Body of pancreas (tissue), 4 donors: Measurements from ENCODE around the gene ABHD17A. TPM values are rescaled to one million over a fixed set of nuclear protein-coding genes. Genes with fewer than 3 reads are reported as not detected.
A peak's percentile ranks its signal among the peaks of the same experiment; 100 is the strongest.

Experiments used
- ATAC-seq: fragments of 150-250 bp; one replicate; pipeline ENCODE4 v1.9.1; 2016
- DNase-seq, 4 donors: peaks; one replicate each; pipeline ENCODE4 v3.0.0-alpha.2; 2019
- H3K27ac ChIP-seq, 4 donors: fragments of 200-600 bp; sonication (generic); 1 replicate in 3 of 4; 2 replicates in 1 of 4; pipeline versions ENCODE4 v1.5.1 to v1.6.1; 2016 to 2019; ENCODE audit warnings: mild to moderate bottlenecking in 1 of 4, mixed read lengths in 1 of 4, moderate library complexity in 1 of 4
- H3K27me3 ChIP-seq, 2 donors: fragments of 200-600 bp; sonication (generic); one replicate each; pipeline ENCODE4 v1.6.0; 2016; ENCODE audit warnings: mild to moderate bottlenecking in 1 of 2
- H3K36me3 ChIP-seq, 2 donors: fragments of 200-600 bp; sonication (generic); replicated peaks in 1 of 2; 2 replicates each; pipeline ENCODE4 v1.5.1; 2016; ENCODE audit warnings: low read depth in 2 of 2; ENCODE audit not compliant: insufficient read depth in 1 of 2
- H3K4me1 ChIP-seq: fragments of 200-600 bp; sonication (generic); one replicate; pipeline ENCODE4 v1.6.0; 2016
- H3K4me3 ChIP-seq, 2 donors: fragments of 200-600 bp; sonication (generic); 1 replicate in 1 of 2; 2 replicates in 1 of 2; pipeline ENCODE4 v1.5.1; 2016 to 2019
- H3K9me3 ChIP-seq, 3 donors: fragments of 200-600 bp; sonication (generic); 1 replicate in 2 of 3; 2 replicates in 1 of 3; pipeline ENCODE4 v1.5.1; 2016
- POLR2A ChIP-seq, 3 donors: fragments of 450-650 bp; IDR thresholded peaks; one replicate each; pipeline ENCODE4 v1.6.1; 2016; ENCODE audit warnings: antibody characterized with exemption in 3 of 3, mild to moderate bottlenecking in 2 of 3
- WGBS, 2 donors: methylation state at CpG; one replicate each; pipeline ENCODE4 v1.1.5; 2017; 5-methylcytosine and 5-hydroxymethylcytosine counted together
- intact Hi-C: fragments of 100-400 bp; cut with DNase I; formaldehyde crosslinking; loops from one replicate; pipeline ENCODE4 v1.15.1; 2023
- total RNA-seq, 2 donors: library from RNA; depleted of rRNA; stranded (reverse); fragments of >200 nt; gene quantifications; one replicate each; pipeline ENCODE4 v1.1.0, GENCODE V29; 2016
- TF ChIP-seq, protein P1 (sequence below), 7 experiments: fragments of 450-650 bp in 4 of 7; fragments of 200-600 bp in 3 of 7; sonication (generic) in 3 of 7; IDR thresholded peaks; one replicate each; pipeline ENCODE4 v1.5.1; 2016 to 2019; ENCODE audit warnings: antibody characterized with exemption in 7 of 7

The ABHD17A gene
- total RNA-seq, 2 donors from 2014 or later, result 56.8 to 100 TPM

DNA sequence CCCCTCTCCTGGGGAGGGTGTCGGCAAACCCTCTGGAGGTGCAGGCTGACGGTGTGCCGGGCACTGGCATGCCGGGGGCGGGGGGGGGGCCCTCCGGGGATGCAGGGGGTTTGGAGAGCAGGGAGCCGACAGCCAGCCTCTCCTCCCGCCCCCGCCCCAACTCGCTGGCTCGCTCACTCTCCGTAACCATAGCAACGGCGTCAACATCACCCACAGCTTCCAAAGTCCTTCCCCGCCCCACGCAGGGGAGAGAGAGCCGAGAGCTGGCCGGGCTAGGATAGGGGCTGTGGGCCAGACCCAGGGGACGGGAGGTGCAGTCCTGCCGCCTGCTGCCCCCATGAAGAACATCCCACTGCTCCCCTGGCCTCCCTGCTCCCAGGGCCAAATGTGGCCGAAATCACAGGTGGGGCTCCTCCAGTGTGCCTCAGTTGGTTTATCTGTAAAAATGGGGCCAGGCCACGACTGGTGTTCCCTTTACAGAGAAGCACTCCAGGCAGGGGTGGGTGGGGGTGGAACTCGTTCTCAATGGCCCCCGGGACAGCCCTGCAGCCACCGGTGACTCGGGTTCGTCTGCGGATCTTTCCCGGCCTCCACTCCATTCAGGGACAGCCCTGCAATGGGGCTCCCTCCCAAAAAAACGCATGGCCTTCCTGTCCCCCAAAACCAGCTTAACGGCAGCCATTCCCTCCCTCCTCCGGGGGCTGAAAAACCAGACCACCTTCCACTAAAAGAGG lies 25.1 kb downstream of the ABHD17A start:
- ATAC-seq (no peak), DNase-seq (peak; percentile 51 to 78 (median 67))
- peaks cover 77% of the 10 kb centered on the region for H3K4me1 ChIP-seq
- no peak overlapping the region for H3K4me3 ChIP-seq
- H3K36me3 ChIP-seq, result no peaks in the 10 kb centered on the region
- intact Hi-C loops, result no loop called here
- 38 to 73% methylated on average over 5 to 27 of the region's 32 CpGs for WGBS, 2 donors
- no peaks in the 10 kb centered on the region for H3K9me3 ChIP-seq
- H3K27me3 ChIP-seq, result no peaks in the 10 kb centered on the region
- no peak overlapping the region for H3K27ac ChIP-seq
- TF ChIP-seq, protein P1, sequence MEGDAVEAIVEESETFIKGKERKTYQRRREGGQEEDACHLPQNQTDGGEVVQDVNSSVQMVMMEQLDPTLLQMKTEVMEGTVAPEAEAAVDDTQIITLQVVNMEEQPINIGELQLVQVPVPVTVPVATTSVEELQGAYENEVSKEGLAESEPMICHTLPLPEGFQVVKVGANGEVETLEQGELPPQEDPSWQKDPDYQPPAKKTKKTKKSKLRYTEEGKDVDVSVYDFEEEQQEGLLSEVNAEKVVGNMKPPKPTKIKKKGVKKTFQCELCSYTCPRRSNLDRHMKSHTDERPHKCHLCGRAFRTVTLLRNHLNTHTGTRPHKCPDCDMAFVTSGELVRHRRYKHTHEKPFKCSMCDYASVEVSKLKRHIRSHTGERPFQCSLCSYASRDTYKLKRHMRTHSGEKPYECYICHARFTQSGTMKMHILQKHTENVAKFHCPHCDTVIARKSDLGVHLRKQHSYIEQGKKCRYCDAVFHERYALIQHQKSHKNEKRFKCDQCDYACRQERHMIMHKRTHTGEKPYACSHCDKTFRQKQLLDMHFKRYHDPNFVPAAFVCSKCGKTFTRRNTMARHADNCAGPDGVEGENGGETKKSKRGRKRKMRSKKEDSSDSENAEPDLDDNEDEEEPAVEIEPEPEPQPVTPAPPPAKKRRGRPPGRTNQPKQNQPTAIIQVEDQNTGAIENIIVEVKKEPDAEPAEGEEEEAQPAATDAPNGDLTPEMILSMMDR (IDR thresholded peaks at IDR 0.05), result no peak

DNA sequence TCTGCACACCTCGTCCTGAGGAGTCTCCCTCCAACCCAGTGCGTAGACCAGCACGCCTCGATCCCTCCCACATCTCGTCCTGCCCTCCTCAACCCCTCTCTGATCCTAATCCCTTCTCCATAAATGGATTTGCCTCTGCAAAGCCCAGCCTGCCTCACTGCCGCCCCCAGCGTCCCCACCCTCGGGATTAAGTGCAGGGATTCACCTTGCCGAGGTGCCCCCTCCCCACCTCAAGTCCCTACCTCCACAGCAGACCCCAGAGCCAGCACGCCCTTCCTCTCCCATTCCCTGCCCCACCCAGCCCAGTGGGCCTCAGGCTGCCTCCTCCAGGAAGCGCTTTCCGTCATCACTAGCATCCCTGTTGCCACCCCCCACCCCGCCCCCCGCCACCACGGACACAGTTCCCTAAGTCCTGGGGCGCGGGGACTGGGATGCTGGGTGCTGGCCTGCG lies 25.9 kb downstream of the ABHD17A start:
- H3K27ac ChIP-seq, result peak overlapping the region in 1 of 4 donors; percentile 30

DNA sequence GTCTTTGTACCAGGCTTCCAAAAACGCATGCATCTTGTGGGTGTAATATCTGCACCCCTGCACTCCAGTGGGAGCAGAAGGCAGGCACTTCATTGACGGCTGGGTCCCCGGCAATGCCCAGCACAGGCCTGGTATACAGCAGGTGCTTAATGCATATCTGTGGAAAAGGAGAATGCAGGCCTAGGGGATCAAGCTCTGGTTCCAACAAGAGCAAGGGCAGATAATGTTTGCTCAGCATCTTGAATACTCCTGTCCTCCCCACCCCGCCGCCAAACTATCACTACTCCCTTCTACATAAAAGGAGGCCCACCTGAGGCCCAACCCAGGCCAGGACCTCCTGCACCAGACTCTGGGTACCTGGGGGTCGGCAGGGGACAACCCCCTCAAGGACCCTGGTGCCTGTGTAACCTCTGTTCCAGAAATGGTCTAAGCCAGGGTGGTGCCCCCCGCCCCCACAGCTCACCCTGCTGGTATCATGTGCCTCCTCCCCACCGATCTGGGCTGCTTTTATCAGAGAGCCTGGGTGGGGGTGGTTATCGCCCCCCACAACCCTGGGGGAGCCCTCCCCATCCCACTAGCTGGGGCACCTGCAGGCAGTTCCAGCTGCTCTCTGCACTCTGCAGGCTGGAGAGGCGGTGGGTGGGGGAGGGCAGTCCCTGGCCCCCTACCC lies 26.7 kb downstream of the ABHD17A start:
- Histone ChIP-seq H3K9me3 (no peaks in the 10 kb centered on the region), H3K27ac (peak overlapping the region in 3 of 4 donors; percentile 78 to 88 (median 86)), H3K36me3 (no peaks in the 10 kb centered on the region), H3K4me1 (peaks cover 78% of the 10 kb centered on the region), H3K4me3 (no peak overlapping the region), H3K27me3 (no peaks in the 10 kb centered on the region)
- DNase-seq (peak in 1 of 4 donors; percentile 11), ATAC-seq (no peak)
- intact Hi-C loops, result no loop called here
- TF ChIP-seq, protein P1 (IDR thresholded peaks at IDR 0.05), result no peak
- TF ChIP-seq POLR2A (IDR thresholded peaks at IDR 0.05), result no peak
- 71 to 90% methylated on average over 6 to 10 of the region's 10 CpGs for WGBS, 2 donors

More for the DNA sequence above, 25.9 kb downstream of the ABHD17A start:
- 66 to 70% methylated on average over 14 to 18 of the region's 18 CpGs for WGBS, 2 donors
- no peak for TF ChIP-seq POLR2A (IDR thresholded peaks at IDR 0.05)
- TF ChIP-seq, protein P1 (IDR thresholded peaks at IDR 0.05), result no peak
- H3K27me3 ChIP-seq, result no peaks in the 10 kb centered on the region
- H3K9me3 ChIP-seq, result no peaks in the 10 kb centered on the region
- peaks cover 73% of the 10 kb centered on the region for H3K4me1 ChIP-seq
- intact Hi-C loops, result no loop called here
- no peaks in the 10 kb centered on the region for H3K36me3 ChIP-seq
- ATAC-seq (no peak), DNase-seq (peak in 1 of 4 donors; percentile 13)
- H3K4me3 ChIP-seq, result no peak overlapping the region

DNA sequence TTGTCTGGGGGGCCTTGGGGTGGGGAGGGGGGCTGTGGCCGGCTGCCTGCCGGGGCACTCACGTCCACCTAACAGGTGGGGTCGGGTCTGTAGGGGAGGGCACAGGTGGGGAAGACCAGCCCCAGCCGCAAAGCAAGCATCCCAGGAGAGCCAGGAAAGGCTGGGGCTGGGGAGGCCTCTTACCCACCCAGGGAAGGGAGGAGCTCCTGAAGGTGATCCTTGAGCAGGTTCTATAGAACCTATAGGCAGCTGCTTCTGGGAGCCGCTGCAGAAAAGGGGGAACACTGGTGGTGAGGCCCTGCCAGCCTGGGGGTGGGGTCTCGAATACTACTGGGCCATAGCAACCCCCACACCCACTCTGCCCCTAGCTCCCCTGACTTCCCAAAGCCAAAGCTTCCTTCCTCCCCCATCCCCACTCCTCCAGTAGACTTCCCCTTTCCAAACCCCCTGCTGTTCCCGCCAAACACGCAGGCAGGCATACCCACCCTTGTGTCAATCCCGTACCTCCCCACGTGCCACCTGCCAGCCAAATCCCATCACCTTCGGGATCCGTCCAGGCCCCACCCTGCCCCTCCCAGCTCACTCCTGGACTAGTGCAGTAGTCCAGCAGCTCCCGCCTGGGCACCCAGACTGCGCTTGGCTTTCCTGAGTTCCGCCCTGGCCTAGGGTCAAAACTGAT lies 27.5 kb downstream of the ABHD17A start:
- no peaks in the 10 kb centered on the region for H3K27me3 ChIP-seq
- H3K36me3 ChIP-seq, result no peaks in the 10 kb centered on the region
- no peak overlapping the region for H3K4me3 ChIP-seq
- TF ChIP-seq, protein P1 (IDR thresholded peaks at IDR 0.05), result no peak
- no peak for TF ChIP-seq POLR2A (IDR thresholded peaks at IDR 0.05)
- WGBS, 2 donors, result 29 to 73% methylated on average over 10 to 15 of the region's 16 CpGs
- peaks cover 85% of the 10 kb centered on the region for H3K4me1 ChIP-seq
- ATAC-seq (no peak), DNase-seq (peak in 2 of 4 donors; percentile 12 to 37)
- H3K9me3 ChIP-seq, result no peaks in the 10 kb centered on the region
- intact Hi-C loops, result no loop called here
- H3K27ac ChIP-seq, result peak overlapping the region; percentile 42 to 88 (median 82)
